ENCODE data around the gene RPS6KA5. TPM values are rescaled to one million over a fixed set of nuclear protein-coding genes. Genes with fewer than 3 reads are reported as not detected.

RPS6KA5 gene
- total and polyA plus RNA-seq, 2 donors (not counting 1 experiment from before 2014, with no cell fraction given): 6.0 to 34.6 TPM

- H3K27me3 ChIP-seq (replicated peaks in 1 of 4; ENCODE audit: control extremely low read depth in 1 of 4, control insufficient read depth in 3 of 4, insufficient read depth in 4 of 4, low read length in 3 of 4): no peaks in the 10 kb centered on the region
- intact Hi-C loops (cut with micrococcal nuclease): no loop called here
- H3K4me1 Mint-ChIP-seq: peaks cover 41% of the 10 kb centered on the region
- no peaks in the 10 kb centered on the region for H3K9me3 Mint-ChIP-seq (ENCODE audit: insufficient read depth)
- no peak overlapping the region for H2AFZ ChIP-seq (ENCODE audit: insufficient read depth, low read depth, low read length, poor library complexity, severe bottlenecking)
- peak overlapping the region; percentile 89 for H3K27ac Mint-ChIP-seq
- ATAC-seq (ENCODE audit: low read depth): no peak
- peak overlapping the region; percentile 57 to 78 for H3K27ac ChIP-seq (ENCODE audit: low read length in 2 of 2)
- peaks cover 32% of the 10 kb centered on the region for H3K79me2 ChIP-seq (ENCODE audit: control insufficient read depth, insufficient read depth, low read length)
- no peak overlapping the region for H3K4me3 ChIP-seq (ENCODE audit: control extremely low read depth in 1 of 5, extremely low read depth in 1 of 5, insufficient read depth in 1 of 5, low read depth in 2 of 5, low read length in 4 of 5)
- H3K4me2 ChIP-seq (replicated peaks; ENCODE audit: low read depth, low read length, poor library complexity, severe bottlenecking): peak overlapping the region; percentile 49
- peaks cover 0 to 7% (median 2%) of the 10 kb centered on the region in 3 donors for H3K9me3 ChIP-seq (ENCODE audit: control extremely low read depth in 1 of 3, control insufficient read depth in 2 of 3, insufficient read depth in 1 of 3, low read length in 2 of 3)
- H3K4me3 Mint-ChIP-seq: peak overlapping the region; percentile 15
- no peak overlapping the region for H3K9ac ChIP-seq (ENCODE audit: low read length)
- DNase-seq: no peak
- no peaks in the 10 kb centered on the region for H3K27me3 Mint-ChIP-seq
- ChIA-PET CTCF (interaction anchor here (1.1 to 1.8 kb wide), 4 partner anchors 11 to 177 kb away, joined by 3 to 13 read pairs (median 3); no protein-coding TSS in a partner anchor), POLR2A (no interaction called here)
- peaks cover 21 to 26% of the 10 kb centered on the region in 2 donors for H3K4me1 ChIP-seq (ENCODE audit: control insufficient read depth in 2 of 2, insufficient read depth in 2 of 2, low read length in 2 of 2)
- H4K20me1 ChIP-seq (ENCODE audit: control insufficient read depth, insufficient read depth, low read length, poor library complexity, severe bottlenecking): no peaks in the 10 kb centered on the region
- TF ChIP-seq, protein P1, sequence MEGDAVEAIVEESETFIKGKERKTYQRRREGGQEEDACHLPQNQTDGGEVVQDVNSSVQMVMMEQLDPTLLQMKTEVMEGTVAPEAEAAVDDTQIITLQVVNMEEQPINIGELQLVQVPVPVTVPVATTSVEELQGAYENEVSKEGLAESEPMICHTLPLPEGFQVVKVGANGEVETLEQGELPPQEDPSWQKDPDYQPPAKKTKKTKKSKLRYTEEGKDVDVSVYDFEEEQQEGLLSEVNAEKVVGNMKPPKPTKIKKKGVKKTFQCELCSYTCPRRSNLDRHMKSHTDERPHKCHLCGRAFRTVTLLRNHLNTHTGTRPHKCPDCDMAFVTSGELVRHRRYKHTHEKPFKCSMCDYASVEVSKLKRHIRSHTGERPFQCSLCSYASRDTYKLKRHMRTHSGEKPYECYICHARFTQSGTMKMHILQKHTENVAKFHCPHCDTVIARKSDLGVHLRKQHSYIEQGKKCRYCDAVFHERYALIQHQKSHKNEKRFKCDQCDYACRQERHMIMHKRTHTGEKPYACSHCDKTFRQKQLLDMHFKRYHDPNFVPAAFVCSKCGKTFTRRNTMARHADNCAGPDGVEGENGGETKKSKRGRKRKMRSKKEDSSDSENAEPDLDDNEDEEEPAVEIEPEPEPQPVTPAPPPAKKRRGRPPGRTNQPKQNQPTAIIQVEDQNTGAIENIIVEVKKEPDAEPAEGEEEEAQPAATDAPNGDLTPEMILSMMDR (IDR thresholded peaks at IDR 0.05): no peak
- no peak for TF ChIP-seq EZH2 (IDR thresholded peaks at IDR 0.05; ENCODE audit: borderline replicate concordance, insufficient read depth, low read depth, low read length, poor library complexity, severe bottlenecking)
- peaks cover 0 to 9% of the 10 kb centered on the region in 2 experiments for H3K36me3 ChIP-seq (replicated peaks in 1 of 2; ENCODE audit: control extremely low read depth in 1 of 2, control insufficient read depth in 1 of 2, extremely low read depth in 1 of 2, insufficient read depth in 2 of 2, low read length in 1 of 2)
- WGBS (ENCODE audit: insufficient coverage): no CpG with 5 or more reads among the region's 1 CpG
Observed at GRCh38 chr14:90996967-90997366, 63.5 kb downstream of the RPS6KA5 start.

GRCh38 chr14:90995785-90996184 lies 64.7 kb downstream of the RPS6KA5 start:
- POLR2A ChIA-PET: interaction anchor here (0.7 to 1.5 kb wide), 2 partner anchors 13 to 14 kb away, joined by 3 to 6 read pairs; no protein-coding TSS in a partner anchor
- Histone ChIP-seq H3K36me3 (replicated peaks in 1 of 2; ENCODE audit: control extremely low read depth in 1 of 2, control insufficient read depth in 1 of 2, extremely low read depth in 1 of 2, insufficient read depth in 2 of 2, low read length in 1 of 2) (peaks cover 0 to 9% of the 10 kb centered on the region in 2 experiments), H3K27ac (ENCODE audit: low read length in 2 of 2) (peak overlapping the region in 1 of 2 donors; percentile 66), H3K4me3 (ENCODE audit: control extremely low read depth in 1 of 5, extremely low read depth in 1 of 5, insufficient read depth in 1 of 5, low read depth in 2 of 5, low read length in 4 of 5) (no peak overlapping the region), H3K27me3 (replicated peaks in 1 of 4; ENCODE audit: control extremely low read depth in 1 of 4, control insufficient read depth in 3 of 4, insufficient read depth in 4 of 4, low read length in 3 of 4) (no peaks in the 10 kb centered on the region), H2AFZ (ENCODE audit: insufficient read depth, low read depth, low read length, poor library complexity, severe bottlenecking) (no peak overlapping the region), H3K4me2 (replicated peaks; ENCODE audit: low read depth, low read length, poor library complexity, severe bottlenecking) (peak overlapping the region; percentile 37), H3K9me3 (ENCODE audit: control extremely low read depth in 1 of 3, control insufficient read depth in 2 of 3, insufficient read depth in 1 of 3, low read length in 2 of 3) (peaks cover 0 to 7% (median 2%) of the 10 kb centered on the region in 3 donors), H3K4me1 (ENCODE audit: control insufficient read depth in 2 of 2, insufficient read depth in 2 of 2, low read length in 2 of 2) (peaks cover 21 to 26% of the 10 kb centered on the region in 2 donors), H3K9ac (ENCODE audit: low read length) (no peak overlapping the region), H4K20me1 (ENCODE audit: control insufficient read depth, insufficient read depth, low read length, poor library complexity, severe bottlenecking) (no peaks in the 10 kb centered on the region), H3K79me2 (ENCODE audit: control insufficient read depth, insufficient read depth, low read length) (peaks cover 20% of the 10 kb centered on the region)
- Mint-ChIP-seq H3K4me1 (peaks cover 44% of the 10 kb centered on the region), H3K4me3 (peak overlapping the region; percentile 62), H3K9me3 (ENCODE audit: insufficient read depth) (no peaks in the 10 kb centered on the region), H3K27me3 (no peaks in the 10 kb centered on the region), H3K27ac (peak overlapping the region; percentile 80)
- no CpG with 5 or more reads among the region's 4 CpGs for WGBS (ENCODE audit: insufficient coverage)
- TF ChIP-seq EZH2 (IDR thresholded peaks at IDR 0.05; ENCODE audit: borderline replicate concordance, insufficient read depth, low read depth, low read length, poor library complexity, severe bottlenecking): no peak
- TF ChIP-seq, protein P1 (IDR thresholded peaks at IDR 0.05): no peak
- intact Hi-C loops (cut with micrococcal nuclease): no loop called here
- DNase-seq: peak; percentile 31
- no peak for ATAC-seq (ENCODE audit: low read depth)
- CTCF ChIA-PET: interaction anchor here (0.9 to 1.8 kb wide), 3 partner anchors 9 to 178 kb away, joined by 3 to 13 read pairs (median 3); no protein-coding TSS in a partner anchor
